HG03575 (cell line): ENCODE data around the gene PLVAP.

Experiments used
- ATAC-seq: cut with Tn5 transposase; IDR thresholded peaks from one replicate; pipeline ENCODE4 v1.9.1; 2021; ENCODE audit not compliant: unreplicated experiment, insufficient number of reproducible peaks, low FRiP score; ENCODE audit errors: extremely low read depth

Gene PLVAP

GRCh38 chr19:17338433-17339078 lies 38.6 kb downstream of the PLVAP start:
- no peak for ATAC-seq

DNA sequence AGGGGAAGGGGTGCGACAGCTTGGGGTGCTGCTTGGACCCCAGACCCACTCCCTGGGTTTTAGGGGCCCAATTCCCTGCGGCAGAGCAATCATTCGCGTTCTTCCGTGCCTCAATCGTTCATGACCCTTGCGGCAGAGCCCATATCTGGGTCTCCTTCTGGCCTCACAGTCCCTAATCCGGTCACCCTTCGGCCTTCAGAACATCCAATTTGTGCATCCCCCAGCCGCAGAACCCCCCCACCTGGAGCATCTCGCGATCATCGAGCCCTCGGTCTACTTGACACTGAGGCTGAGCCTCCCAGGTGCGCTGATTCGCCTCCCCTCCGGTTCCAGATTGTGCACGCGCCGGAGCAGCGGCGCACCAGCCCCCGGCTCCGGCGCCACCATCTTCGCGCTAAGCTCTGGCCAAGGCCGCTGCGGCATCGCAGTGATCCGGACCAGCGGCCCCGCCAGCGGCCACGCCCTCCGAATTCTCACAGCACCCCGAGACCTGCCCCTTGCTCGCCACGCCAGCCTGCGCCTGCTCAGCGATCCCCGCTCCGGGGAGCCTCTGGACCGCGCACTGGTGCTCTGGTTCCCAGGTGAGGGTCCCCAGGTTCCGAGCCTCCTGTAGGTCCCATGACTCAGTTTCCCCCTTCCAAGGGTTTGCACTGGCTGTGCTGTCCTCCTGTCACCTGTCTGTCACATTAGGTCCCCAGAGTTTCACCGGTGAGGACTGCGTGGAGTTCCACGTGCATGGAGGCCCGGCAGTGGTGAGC lies 39.3 kb downstream of the PLVAP start:
- ATAC-seq: no peak

GRCh38 chr19:17336872-17337674 lies 40.1 kb downstream of the PLVAP start, which contains the start of gene GTPBP3:
TSS of gene GTPBP3 (plus strand) at chr19:17337553. CDS start at chr19:17337612, 59 bp downstream.
- ATAC-seq: peak; percentile 69

DNA sequence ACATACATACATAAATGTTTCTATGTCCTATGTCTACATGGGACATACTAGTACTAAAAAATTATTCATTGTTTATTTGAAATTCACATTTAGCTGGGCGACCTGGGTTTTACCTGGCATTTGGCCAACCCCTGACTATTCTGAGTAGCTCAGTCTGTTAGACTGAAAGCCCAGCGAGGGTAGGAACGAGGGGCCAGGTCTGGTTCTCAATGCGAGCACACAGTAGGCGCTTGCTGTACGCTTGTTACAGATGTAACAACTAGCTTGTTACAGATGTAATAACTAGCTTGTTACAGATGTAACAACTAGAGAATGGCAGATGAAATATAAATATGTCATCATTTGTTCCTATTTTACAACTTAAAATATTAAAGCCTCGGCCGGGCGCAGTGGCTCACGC lies 41.6 kb downstream of the PLVAP start:
- no peak for ATAC-seq

GRCh38 chr19:17334414-17335409 lies 42.4 kb downstream of the PLVAP start, which contains the start of gene ANO8:
TSS of gene ANO8 (minus strand) at chr19:17334855. CDS start at chr19:17334670, 185 bp downstream.
- ATAC-seq: no peak

DNA sequence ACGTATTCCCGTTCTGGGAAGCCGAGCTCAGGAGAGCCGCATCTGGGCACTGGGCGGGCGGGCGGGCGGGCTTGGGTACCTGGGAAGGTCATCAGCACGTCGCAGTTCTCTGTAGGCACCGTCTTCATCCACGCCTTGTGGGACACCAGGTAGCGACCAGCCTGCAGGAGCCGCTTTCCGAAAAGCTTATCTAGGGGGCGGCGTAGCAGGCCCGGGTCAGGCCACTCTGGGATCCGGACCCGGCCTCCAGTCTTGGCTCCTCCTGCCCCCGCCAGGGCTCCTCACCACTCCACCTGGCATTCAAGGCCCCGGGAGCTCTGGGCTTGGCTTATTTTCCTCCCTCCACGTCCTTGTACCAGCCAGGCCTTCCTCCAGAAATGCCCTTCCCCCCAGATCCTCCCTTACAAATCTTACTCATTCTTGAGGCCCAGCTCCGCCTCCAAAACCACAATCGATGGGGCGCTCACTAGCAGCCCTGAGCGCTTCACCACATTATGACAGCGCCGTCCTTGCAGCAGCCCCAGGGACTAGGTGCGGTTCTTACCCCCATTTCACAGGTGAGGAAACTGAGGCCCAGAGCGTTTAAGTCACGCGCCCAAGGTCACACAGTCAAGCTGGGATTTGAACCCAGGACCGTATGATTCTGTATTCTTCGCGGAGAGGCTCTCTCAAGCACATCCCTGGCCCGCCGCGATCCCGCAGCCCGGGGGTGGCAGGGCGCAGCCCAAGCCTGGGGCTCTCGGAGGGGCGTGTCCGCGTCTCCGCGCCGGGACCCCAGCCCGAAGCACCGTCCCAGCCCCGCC lies 43.3 kb downstream of the PLVAP start:
- ATAC-seq: no peak

GRCh38 chr19:17332677-17333581 lies 44.2 kb downstream of the PLVAP start:
- ATAC-seq: no peak

DNA sequence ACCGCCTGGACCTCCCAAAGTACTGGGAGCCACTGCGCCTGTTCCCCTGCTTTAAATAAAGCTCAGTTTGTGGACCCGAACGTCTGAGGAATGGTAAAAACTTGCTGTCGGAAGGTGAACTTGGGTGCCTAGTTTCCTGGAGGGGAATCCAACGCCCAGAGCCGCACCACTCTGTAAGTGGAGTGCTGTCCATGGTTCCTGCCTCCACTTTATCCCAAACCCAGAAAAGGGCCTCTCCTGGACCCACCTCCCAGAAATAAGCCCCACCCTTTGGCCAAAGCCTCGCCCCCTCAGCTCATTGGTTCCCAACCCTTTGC lies 44.8 kb downstream of the PLVAP start:
- ATAC-seq: no peak

DNA sequence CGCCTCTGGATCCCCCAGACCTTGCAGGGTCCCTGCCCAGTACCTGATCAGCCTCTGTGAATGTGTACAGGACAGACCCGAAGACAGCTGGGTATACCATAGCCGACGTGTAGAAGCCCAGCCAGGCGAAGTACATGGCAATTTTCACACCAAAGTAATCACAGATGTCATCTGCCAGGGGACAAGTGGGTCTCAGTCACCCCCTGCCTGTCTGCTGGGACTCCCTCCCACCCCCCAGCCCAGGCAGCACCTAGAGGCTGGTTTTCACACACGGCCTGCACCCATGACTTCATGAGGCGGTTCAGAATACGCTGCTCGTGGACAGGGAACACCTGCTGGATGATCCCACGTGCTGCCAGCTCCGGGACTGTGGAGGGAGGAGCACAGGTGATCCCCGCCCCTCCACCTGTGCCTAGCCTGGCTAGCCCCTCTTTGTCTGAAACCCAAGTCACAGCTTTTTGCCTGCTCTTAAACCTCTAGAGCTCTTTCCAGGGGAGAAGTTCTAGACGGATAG lies 46.0 kb downstream of the PLVAP start:
- no peak for ATAC-seq

GRCh38 chr19:17330262-17331044 lies 46.7 kb downstream of the PLVAP start:
- ATAC-seq: no peak

- no peak for ATAC-seq
Measured at GRCh38 chr19:17329366-17330261, 47.5 kb downstream of the PLVAP start.

DNA sequence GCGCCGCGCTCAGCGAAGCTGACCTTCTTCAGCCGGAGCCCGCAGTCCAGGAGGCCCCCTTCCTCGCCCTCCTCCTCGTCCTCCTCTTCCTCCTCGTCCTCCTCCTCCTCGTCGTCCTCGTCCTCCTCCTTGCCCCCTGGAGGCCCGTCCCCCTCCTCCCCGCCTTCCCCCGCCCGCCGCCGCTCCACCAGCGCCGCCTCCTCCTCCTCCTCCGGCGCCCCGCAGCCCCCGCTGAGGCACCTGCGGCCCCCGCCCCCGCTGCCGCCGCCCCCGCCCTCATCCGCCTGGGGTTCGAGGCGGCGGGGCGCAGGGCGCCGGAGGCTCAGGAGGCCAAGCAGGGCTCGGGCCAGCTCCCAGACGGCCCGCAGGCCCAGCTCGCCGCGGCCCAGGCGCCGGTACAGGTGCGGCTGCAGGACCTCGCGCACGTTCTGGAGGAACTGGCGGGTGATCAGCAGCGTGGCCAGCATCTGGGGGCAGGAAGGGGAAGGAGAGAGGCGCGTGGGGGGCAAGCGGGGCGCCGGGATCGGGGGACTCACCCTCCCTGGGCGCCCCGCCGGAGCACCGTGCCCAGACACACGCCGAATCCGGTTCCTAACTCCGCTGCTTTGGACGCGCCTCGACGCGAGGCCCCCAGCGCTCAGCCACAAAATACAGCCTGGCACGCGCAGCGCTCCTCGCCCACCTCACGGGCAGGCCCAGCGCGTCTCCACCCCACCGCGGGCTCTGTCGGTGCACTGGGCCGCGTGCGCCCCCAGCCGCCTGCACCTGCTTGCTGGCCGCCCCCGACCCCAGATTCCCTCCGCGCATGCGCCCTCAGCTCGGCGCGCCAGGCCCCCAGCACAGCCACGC lies 48.4 kb downstream of the PLVAP start:
- no peak for ATAC-seq

- ATAC-seq: no peak
Measured at GRCh38 chr19:17327654-17328516, 49.3 kb downstream of the PLVAP start.
